Measurements from ENCODE around the gene NTN1.

Gene NTN1

DNA sequence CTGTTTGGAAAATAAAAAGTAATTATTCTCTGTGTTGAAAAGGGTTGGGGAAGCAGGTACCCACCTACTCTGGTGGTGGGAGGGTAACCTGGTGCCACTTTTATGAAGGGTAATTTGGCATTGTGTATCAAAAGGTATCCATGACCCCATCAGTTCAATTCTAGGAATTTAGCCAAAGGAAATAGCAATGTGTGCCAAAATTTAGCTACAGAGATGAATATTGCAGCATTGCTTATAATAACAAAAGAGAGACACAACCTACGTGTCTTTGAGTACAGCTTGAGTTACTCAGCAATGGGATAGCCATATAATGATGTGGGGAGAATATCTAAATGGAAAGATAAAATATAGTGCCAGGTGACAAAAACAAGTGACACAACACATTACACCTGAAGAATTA lies 170.7 kb downstream of the NTN1 start:
- DNase-seq (ENCODE audit: low read depth in 2 of 2): no peak

DNA sequence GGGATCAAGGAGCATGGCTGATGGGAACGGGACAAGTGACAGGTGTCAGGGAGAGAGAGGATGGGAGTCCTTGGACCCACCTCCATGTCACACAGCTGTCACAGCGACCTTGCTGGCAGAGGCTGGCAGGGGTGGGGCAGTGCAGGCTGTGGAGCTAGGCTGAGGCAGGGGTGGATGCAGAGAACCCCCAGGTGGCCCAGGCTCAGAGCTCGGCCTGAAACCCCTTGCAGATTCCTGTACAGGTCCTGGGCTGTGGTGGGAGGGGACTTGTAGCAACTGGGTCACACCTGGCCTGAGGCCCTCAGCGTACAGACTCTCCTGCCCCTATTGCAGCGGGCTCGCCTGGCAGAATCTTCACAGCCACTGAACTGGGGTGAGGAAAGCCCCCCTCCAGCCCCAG lies 174.1 kb downstream of the NTN1 start:
- DNase-seq (ENCODE audit: low read depth in 2 of 2): no peak

DNA sequence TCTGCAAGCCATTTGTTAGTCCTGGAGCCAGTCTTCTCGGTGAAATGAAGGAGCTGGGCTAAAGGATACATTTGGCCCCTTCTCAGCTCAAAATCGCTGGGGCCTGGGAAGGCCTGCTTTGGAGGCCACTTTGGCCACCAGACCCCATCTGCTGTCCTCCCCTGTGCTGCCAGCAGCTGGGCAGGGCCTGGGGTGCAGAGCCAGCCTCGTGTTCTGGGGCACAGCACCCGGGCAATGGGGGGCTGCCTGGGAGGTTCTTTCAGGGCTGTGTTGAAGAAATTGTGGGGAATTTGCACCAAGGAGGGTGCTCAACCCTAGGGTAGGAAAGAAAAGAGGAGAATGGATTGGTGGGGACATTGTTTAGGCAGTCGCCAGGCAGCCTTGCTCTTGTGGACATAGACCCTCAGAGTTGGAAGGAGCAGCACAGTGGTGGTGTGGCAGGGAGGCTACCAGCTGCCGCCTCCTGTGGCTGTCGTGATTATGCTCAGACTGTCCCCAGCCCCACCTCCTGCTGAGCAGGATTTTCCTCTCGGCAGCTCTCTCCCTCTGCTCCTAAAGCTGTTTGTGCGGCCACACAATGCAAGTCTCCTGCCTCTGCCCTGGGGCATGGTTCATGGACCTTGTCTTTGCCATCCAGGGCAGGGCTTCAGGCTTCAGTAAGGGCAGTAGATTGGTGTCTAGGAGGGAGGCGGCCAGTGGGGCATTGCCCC lies 174.8 kb downstream of the NTN1 start:
- no peak for DNase-seq (ENCODE audit: low read depth in 2 of 2)

DNA sequence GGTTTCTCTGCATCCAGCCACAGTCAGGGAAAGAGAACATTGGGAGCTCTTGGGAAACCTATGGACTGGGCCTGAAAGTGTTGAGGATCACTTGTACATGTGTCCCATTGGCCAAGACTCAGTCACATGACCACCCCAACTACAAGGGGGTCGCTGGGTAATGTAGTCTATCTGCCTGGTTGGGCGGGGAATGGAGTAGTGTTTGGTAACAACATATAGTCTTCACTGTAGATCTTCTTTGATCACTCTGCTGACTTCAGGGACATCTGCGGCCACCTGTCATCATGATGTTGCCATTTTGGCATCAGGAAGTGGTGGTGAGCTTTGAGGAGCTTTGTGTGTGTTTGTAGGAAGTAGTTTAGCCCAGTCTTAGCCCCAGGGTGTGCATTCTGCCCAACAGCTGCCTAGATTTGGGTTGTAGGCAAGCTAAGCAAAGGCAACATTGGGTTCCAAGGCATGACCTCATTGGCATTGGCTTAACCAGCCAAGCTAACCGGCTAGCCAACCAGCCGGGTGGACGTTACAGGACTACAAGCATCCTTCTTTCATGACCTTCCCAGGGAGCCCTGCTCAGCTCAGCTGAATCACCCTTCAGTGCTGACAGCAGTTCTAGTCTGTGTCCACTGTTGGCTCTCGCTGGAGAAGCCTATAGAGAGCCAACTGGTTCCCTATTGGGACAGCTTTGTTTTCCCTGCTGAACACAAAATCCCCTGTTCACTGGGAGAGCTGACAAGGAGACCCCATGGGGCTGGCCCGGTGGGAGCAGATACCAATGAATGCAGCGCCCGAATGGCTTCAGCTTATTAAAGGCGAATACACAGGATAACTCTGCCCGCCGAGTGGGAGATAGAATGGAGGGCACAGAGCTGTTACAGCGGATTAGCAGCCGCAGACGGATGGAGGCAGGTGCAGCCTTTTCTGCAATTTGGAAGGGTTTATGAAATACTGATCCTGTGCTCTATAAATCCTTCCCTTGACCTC lies 178.6 kb downstream of the NTN1 start:
- no peak for DNase-seq (ENCODE audit: low read depth in 2 of 2)

DNA sequence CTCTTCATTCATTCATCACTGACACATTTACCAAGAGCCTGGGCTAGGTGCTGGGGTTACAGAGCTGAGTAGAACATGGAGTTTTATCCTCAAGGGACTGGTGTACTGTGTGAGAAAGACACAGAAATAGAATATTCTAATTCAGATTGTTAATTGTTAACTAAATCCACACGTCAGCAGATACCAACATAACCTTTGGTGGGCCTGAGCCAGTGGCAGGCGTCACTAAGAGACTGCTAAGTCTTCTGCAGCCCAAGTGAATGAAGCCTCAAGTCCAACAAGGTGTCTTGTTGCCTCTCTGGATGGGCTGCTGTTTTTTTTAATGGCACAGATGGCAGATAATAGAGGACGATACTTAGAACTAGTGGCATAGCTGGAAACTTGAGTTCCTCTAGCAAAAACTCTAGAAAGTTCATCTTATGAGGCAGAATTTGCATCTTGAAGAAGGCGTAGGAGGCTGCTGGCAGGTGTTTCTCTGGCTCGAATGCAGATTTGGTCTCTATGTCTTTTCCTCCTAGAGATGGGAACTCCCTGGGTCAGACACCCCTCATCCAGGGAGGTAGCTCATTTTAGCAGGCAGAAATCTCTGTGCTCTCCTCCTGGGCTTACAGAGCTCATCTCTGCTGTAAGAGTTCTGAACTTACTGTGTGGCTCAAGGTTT lies 179.5 kb downstream of the NTN1 start:
- no peak for DNase-seq (ENCODE audit: low read depth in 2 of 2)

DNA sequence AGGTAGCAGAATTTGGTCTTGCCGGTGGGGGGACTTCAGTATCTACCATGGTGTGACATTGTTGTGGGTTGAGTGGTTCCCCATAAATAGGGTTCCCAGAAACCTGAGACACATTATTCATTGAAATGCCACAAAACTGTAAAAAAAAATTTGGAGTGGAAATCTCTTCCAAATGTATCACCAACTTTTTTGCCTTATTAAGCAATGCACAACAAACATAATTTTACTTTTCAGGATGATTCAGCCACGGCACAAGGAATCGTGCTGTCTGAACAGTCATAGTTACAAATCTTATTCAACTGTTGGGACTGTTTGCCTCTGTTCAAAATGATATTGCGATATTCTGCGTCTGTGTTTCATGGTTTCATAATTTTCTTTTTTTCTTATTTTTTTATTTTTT lies 181.2 kb downstream of the NTN1 start:
- DNase-seq (ENCODE audit: low read depth in 2 of 2): no peak

DNA sequence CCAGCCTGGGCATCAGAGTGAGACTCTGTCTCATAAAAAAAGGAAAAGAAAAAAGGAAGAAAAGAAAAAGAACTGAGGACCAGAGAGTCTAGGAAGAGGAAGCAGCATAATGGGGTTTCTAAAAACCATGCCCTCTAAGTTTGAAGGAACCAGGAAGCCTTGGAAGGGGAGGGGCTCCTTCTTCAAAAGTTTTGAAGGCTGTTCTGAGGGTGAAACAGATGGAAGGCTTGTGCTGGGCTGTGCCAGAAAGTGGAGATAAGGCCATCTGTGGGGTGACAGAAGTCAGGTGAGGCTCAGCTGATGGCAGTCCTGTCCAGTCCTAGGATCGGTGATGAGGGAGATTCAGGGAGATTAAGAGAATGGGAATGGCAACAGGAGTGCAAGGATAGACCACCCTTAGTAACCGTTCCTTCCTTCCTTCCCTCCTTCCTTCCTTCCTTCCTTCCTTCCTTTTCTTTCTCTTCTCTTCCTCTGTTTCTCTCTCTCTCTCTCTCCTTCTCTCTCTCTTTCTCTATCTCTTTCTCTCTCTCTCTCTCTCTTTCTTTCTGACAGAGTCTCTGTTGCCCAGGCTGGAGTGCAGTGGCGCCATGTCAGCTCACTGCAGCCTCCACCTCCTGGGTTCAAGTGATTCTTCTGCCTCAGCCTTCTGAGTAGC lies 182.6 kb downstream of the NTN1 start:
- no peak for DNase-seq (ENCODE audit: low read depth in 2 of 2)

DNA sequence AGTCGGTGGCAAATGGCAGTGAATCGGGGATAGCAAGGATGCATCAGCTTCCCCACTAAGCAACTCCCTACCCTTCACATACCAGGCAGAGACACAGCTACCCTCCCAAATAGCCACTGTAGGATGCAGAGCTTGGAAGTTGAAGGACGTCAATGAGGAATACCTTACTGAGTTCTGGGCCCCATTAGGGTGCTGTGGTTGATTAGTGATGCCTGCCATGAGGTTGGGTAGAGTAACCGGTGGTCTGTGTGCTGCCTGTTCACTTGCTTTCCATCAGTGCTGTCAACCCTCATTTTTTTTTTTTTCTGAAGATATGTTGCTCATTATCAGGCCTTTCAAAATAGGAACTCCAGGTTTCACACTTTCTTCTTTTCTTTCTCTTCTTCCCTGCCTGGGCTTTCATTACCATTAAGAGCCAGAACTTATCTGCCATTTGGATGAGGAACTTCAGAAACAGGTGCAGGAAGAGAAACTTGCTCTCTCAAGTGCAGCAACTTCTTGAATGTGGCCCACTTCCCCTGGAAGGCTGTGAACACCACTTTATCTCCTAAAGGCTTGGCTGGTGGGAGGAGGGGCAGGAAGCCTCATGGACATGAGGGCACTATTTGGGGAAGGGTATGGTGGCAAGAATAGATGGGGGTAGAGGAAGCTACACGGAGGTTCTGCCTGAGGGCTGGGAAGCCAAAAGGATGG lies 183.5 kb downstream of the NTN1 start:
- DNase-seq (ENCODE audit: low read depth in 2 of 2): no peak

DNA sequence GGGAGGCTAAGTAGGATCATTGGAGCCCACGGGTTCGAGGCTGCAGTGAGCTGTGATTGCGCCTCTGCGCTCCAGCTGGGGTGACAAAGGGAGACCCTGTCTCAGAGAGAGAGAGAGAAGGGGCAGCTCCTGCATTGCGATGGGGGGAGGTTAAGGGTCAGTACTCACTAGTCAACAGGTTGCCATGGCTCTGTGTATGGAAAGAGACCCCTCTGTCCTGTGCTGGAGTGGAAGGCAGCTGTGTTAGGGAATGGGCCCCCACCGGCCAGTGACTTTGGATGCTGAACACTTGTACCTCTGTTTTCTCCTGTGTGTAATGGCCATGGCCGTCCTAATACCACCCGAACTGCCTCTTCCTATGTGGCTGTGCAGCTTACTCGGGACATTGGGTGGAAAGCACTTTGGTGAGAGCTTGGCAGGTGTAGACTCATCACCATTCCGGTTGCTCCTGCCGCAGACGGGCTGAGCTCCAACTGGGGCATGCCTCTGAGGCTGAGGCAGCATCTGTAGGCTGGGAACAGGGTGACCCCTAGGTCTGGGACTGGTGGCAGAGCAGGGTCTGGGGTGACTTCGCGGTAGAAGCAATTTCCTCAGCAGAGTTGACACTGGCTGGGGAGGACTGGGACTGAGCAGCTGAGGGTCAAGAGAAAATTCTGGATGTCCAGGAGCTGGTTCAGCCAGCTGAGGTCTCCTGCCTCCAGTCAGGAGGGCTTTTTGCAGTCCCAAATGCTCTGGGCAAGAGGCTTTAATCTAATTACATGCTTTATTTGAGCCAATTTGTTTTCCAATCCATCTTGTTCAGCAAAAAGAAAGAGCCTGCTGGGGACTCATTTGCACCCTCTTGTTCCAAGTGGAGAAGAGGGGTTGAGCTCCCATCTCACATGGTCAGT lies 184.5 kb downstream of the NTN1 start:
- no peak for DNase-seq (ENCODE audit: low read depth in 2 of 2)

DNA sequence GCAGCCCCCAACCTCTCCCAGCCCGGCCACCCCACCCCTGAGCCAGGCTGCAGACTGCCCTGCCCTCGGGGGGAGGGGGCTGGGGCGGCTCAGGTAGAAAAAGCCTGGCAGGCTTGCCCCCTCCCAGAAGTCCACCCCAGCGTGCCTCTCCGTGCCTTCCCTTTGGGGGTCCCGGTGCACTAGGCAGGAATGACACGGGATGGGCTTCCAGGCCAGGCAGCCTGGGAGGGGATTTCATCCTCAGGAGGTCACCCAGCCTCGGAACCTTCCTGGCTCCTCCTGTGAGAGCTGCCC lies 185.0 kb downstream of the NTN1 start:
- no peak for DNase-seq (ENCODE audit: low read depth in 2 of 2)

DNA sequence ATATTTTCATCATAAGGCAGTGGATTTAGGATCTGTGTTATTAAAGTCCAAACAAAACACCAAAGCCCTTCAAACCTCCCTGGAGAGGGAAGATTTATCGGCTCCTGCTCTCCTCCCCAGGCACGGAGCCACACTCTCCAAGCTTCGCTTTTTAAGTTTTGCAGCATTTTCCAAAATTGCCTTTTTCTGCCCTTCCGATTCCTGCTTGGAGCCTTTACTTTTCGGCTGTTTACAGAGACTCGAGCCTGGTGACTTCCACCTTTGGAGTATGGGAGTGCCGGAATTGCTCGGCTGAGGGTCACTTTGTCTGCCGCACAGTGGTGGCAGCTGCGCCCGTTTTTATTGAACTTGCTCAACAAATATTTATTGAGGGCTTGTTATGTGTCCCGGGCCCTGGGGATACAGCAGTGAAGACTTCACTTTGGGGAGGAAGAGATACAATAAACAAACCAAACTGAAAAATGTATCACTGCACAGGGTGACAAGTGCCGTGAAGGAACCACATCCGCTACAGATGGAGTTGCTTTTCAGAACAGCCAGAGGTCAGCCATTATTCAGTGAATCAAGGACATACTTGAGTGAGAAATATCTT lies 185.5 kb downstream of the NTN1 start:
- DNase-seq (ENCODE audit: low read depth in 2 of 2): no peak

DNA sequence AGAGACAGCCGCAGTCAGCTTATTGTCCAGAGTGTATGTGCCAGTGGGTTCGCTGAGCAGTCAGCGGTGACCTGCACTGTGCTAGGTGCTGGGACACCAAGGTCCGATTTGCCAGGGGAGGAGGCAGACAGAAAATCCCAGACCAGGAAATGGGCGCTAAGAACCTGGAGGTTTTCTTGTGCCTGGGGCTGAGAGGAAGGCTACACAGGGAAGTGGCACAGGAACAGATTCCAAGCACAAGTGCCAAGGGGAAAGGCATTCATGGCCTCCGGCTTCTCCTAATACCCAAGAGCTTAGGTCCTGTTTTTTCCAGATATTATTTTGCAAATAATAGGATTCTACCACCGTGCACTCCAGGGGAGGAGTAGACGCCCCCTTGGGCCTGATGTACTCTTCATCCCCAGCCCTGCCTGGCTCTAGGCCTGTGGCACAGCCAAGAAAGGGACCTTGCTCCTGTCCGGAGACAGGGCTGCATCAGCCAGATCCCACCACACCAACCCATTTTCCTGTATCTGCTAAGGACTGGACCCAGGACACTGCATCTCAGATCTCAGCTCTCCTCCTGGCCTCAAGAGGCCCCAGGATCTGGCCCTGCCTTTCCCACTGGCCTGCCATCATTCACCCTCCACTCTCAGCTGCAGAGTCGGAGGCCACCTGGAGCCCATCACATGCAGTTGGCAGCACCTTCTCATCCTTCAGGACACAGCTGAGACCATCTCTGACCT lies 187.2 kb downstream of the NTN1 start:
- no peak for DNase-seq (ENCODE audit: low read depth in 2 of 2)

DNA sequence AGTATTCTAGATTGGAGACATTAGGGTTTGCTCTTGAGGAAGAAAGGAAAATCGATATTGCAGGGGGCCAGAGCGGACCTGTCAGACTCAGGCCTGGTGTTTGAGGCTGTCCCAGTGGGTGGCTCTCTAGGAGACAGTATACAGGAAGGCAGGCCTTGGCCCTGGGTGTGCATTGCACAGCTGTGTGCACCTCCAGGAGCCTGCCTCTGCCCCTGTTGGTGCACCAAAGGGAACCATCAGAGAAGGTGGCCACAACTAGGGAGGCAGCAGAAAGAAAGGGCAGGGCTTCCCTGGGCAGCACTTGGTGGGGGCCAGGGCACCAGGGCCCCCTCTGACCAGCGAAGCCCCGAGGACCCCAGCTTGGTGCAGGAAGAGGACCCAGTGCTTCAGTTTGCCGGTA lies 188.0 kb downstream of the NTN1 start:
- DNase-seq (ENCODE audit: low read depth in 2 of 2): no peak

DNA sequence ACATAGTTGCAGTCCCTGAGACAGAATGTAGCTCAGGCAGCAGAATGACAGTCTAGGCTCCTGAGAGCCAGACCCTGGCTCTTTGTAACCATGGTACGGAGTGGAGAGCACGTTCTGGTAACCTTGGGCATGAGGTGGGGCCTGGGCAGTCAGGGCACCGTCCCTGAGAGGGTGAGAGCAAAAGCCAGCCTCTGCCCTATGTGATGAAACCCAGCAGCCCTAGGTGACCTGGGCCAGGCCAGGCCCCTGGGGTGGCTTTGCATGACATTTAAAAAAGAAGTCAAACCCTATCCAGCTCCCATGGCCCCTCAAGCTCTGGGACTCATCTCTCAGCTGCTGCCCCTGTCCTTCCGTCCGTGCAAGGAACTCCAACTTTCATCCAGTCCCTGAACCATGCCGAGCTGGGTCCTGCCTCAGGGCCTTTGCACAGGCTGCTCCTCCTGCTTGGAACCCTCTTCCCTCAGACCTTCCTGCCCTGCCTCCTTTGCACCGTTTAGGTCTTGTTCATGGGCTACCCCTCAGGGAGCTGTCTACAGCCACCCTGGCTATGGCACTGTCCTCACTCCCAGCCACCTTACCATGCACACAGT lies 188.6 kb downstream of the NTN1 start:
- no peak for DNase-seq (ENCODE audit: low read depth in 2 of 2)

DNA sequence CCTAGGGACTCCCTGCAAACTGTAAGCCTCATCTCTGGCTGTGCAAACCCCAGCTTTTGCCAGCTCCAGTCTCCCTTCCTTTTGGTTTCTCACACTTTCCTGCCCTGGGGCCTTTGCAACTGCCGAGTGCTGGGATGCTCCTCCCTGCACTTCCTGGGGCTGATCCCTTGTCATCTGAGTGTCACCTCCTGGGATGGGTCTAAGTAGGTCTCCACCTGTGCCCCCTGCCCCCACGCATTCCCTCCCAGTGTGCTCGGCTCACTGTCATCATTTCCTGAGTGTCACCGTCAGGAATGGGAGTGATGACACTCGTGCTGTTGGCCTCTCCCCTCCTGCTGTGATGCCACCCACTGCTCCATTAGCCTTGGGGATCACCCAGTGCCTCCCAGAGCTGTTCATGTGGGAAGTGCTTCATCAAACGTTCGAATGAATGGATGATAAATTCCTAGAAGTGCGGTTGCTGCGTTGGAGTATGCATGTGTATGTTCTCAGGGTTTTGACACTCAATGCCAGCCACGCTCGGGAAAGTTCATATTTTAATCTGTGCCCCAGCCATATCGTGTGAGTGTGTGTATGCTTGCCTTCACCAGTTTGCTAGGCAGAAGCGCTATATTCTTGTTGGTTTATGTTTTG lies 189.9 kb downstream of the NTN1 start:
- no peak for DNase-seq (ENCODE audit: low read depth in 2 of 2)

DNA sequence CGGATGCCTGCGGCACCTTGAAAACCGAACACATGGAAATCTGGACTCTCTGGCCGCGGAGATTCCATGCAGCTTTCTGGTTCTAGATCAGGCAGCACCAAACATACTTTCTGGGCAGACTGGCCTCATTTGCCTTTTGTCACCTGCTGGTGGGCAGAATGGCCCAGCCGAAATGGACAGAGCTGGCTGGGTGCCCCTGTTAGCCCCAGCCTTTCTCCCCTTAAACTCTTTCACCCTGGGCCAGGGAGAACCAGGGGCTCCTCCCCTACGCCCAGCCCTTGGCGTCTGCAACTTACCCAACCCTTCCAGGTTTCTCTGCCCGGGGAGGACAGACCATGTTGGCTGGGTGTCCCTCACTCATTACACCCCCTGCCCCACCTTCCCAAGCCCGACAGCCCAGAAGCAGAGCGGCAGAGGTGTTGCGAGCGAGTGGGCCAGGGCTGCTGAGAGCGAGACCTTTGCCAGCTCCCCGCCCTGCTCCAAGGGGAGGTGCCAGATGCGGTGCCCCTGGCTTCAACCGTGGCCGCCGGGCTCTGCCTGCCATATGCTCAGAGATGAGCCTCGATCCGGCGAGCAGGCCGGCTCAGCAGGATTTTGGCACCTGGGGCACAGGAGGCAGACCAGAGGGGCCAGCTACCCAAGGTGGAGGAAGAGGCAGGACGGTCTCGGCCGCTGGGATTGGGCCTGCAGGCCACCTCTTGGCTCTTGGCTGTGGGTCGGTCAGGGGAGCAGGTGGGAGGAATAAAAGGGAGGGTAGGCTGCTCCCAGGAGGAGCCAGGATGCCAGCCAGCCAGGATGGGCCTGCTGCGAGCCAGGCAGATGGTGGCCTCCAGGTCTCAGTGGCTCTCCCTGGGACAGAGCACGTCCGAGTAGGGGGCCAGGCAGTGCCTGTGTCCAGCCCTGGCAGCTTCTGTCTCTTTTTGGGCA lies 191.3 kb downstream of the NTN1 start:
- no peak for DNase-seq (ENCODE audit: low read depth in 2 of 2)

DNA sequence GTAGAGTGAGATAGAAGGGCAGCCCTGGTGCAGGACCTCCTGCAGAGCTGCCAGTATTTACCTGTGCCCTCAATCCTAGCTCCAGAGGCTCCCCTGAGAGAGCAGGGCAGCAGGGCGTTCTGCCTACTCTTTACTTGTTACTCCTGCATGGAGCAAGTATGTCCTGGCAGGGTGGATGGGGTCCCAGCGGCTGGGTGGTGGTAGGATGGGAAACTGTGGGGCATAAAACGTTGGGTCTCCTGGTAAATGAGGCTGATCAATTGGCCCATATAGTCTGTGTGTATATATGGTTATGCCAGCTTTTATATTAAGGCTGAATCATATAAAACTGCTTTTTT lies 192.0 kb downstream of the NTN1 start:
- DNase-seq (ENCODE audit: low read depth in 2 of 2): no peak

DNA sequence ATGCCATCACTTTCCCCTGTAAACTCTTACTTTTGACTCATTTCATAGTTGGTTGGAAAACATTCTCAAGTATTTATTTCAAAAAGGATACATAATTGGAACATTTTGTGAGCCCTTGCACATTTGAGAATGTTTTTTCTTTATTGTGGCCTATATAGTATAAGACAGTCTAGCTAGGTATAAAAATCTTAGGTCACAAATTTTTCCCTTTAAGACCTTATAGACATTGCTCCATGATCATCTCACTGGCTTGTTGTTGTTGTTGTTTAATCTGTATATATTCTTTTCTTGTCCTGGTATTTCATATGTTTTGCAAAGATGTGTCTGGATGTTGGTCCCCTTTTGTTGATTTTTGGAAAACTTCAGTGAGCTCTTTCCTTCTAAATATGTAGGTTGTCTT lies 194.2 kb downstream of the NTN1 start:
- no peak for DNase-seq (ENCODE audit: low read depth in 2 of 2)
